H9 (cell line): ENCODE measurements around the gene POLR3F. TPM values are rescaled to one million over a fixed set of nuclear protein-coding genes. Genes with fewer than 3 reads are reported as not detected.

Source experiments
- DNase-seq: peaks from one replicate; pipeline ENCODE4 v3.0.0-alpha.2; 2017
- H2AFZ ChIP-seq: one replicate; pipeline ENCODE4 v1.6.1; 2013; ENCODE audit warnings: mild to moderate bottlenecking, low read length, control low read depth, moderate library complexity
- H2AK5ac ChIP-seq: 2 replicates; pipeline ENCODE4 v1.6.1; 2013; ENCODE audit warnings: low read length, control low read depth, mixed read lengths; ENCODE audit not compliant: insufficient read length
- H2BK120ac ChIP-seq: one replicate; pipeline ENCODE4 v1.6.1; 2013; ENCODE audit warnings: low read depth, mild to moderate bottlenecking, low read length, control low read depth, inconsistent platforms; ENCODE audit not compliant: poor library complexity, severe bottlenecking
- H2BK12ac ChIP-seq: 2 replicates; pipeline ENCODE4 v1.6.1; 2013; ENCODE audit warnings: low read length, control low read depth, mixed read lengths, low read depth; ENCODE audit not compliant: insufficient read length
- H2BK15ac ChIP-seq: 2 replicates; pipeline ENCODE4 v1.6.1; 2013; ENCODE audit warnings: low read depth, low read length, control low read depth
- H2BK20ac ChIP-seq: one replicate; pipeline ENCODE4 v1.6.1; 2013; ENCODE audit warnings: low read depth, mild to moderate bottlenecking, low read length, control low read depth, inconsistent platforms; ENCODE audit not compliant: poor library complexity, severe bottlenecking
- H2BK5ac ChIP-seq: 2 replicates; pipeline ENCODE4 v1.6.1; 2013; ENCODE audit warnings: low read length, control low read depth, mixed read lengths; ENCODE audit not compliant: insufficient read length
- H3K14ac ChIP-seq: 2 replicates; pipeline ENCODE4 v1.6.1; 2013; ENCODE audit warnings: low read length, control low read depth; ENCODE audit not compliant: insufficient read depth
- H3K18ac ChIP-seq: 2 replicates; pipeline ENCODE4 v1.6.1; 2013; ENCODE audit warnings: low read depth, mild to moderate bottlenecking, mixed read lengths, low read length, control low read depth; ENCODE audit not compliant: insufficient read length
- H3K23ac ChIP-seq: 2 replicates; pipeline ENCODE4 v1.6.1; 2013; ENCODE audit warnings: low read length, control low read depth, mixed read lengths, low read depth; ENCODE audit not compliant: insufficient read length
- H3K23me2 ChIP-seq: 2 replicates; pipeline ENCODE4 v1.6.1; 2013; ENCODE audit warnings: low read depth, mild to moderate bottlenecking, mixed read lengths, low read length, control low read depth; ENCODE audit not compliant: insufficient read length, poor library complexity, severe bottlenecking
- H3K27ac ChIP-seq: 2 replicates; pipeline ENCODE4 v1.5.1; 2013; ENCODE audit warnings: low read length, control low read depth, mixed read lengths, low read depth; ENCODE audit not compliant: insufficient read length
- H3K27me3 ChIP-seq: 2 replicates; pipeline ENCODE4 v1.6.1; 2013; ENCODE audit warnings: low read length, control low read depth, inconsistent platforms; ENCODE audit not compliant: insufficient read depth
- H3K4ac ChIP-seq: 2 replicates; pipeline ENCODE4 v1.6.1; 2013; ENCODE audit warnings: low read depth, mild to moderate bottlenecking, control low read depth, inconsistent platforms, low read length, moderate library complexity
- H3K4me1 ChIP-seq: 2 replicates; pipeline ENCODE4 v1.6.1; 2013; ENCODE audit warnings: low read length, control low read depth, inconsistent platforms; ENCODE audit not compliant: insufficient read depth
- H3K4me2 ChIP-seq: 2 replicates; pipeline ENCODE4 v1.6.1; 2013; ENCODE audit warnings: low read length, control low read depth, mixed read lengths; ENCODE audit not compliant: insufficient read length, insufficient read depth
- H3K56ac ChIP-seq: 2 replicates; pipeline ENCODE4 v1.6.1; 2013; ENCODE audit warnings: low read depth, mild to moderate bottlenecking, mixed read lengths, low read length, control low read depth; ENCODE audit not compliant: insufficient read length
- H3K79me1 ChIP-seq: 2 replicates; pipeline ENCODE4 v1.6.1; 2013; ENCODE audit warnings: low read depth, mild to moderate bottlenecking, moderate library complexity, low read length, control low read depth, inconsistent platforms; ENCODE audit not compliant: insufficient read depth, poor library complexity, severe bottlenecking
- H3K79me2 ChIP-seq: 2 replicates; pipeline ENCODE4 v1.6.1; 2013; ENCODE audit warnings: low read length, control low read depth, inconsistent platforms; ENCODE audit not compliant: insufficient read depth
- H3K9ac ChIP-seq: 2 replicates; pipeline ENCODE4 v1.6.1; 2013; ENCODE audit warnings: low read length, control low read depth, mixed read lengths; ENCODE audit not compliant: insufficient read length; ENCODE audit errors: extremely low read depth
- H3K9me3 ChIP-seq: one replicate; pipeline ENCODE4 v1.6.1; 2013; ENCODE audit warnings: low read depth, low read length, inconsistent platforms; ENCODE audit not compliant: control insufficient read depth
- H3T11ph ChIP-seq: one replicate; pipeline ENCODE4 v1.6.1; 2013; ENCODE audit warnings: mild to moderate bottlenecking, low read length, control low read depth, inconsistent platforms
- H4K20me1 ChIP-seq: one replicate; pipeline ENCODE4 v1.6.1; 2013; ENCODE audit not compliant: control insufficient read depth, insufficient read length, insufficient read depth
- H4K5ac ChIP-seq: 2 replicates; pipeline ENCODE4 v1.6.1; 2013; ENCODE audit warnings: low read depth, mild to moderate bottlenecking, mixed read lengths, low read length, control low read depth; ENCODE audit not compliant: insufficient read length
- H4K8ac ChIP-seq: replicated peaks from 2 replicates; pipeline ENCODE4 v1.6.1; 2013; ENCODE audit warnings: low read length, control low read depth, mixed read lengths, low read depth; ENCODE audit not compliant: insufficient read length
- H4K91ac ChIP-seq: 2 replicates; pipeline ENCODE4 v1.6.1; 2013; ENCODE audit warnings: low read depth, mild to moderate bottlenecking, moderate library complexity, mixed read lengths, low read length, control low read depth; ENCODE audit not compliant: insufficient read length
- H3K27ac Mint-ChIP-seq, 3 experiments: 2 replicates in 2 of 3; 3 replicates in 1 of 3; pipeline ENCODE4 v1.8.0; 2020 to 2021; ENCODE audit warnings: mixed read lengths in 3 of 3, mild to moderate bottlenecking in 1 of 3, moderate library complexity in 1 of 3
- H3K27me3 Mint-ChIP-seq: 2 replicates; pipeline ENCODE4 v1.8.0; 2021; ENCODE audit warnings: low read depth, mild to moderate bottlenecking, moderate library complexity, mixed read lengths
- H3K36me3 Mint-ChIP-seq, 3 experiments: 2 replicates in 2 of 3; 3 replicates in 1 of 3; pipeline ENCODE4 v1.8.0; 2020 to 2021; ENCODE audit warnings: low read depth in 3 of 3, mixed read lengths in 3 of 3; ENCODE audit not compliant: insufficient read depth in 1 of 3
- H3K4me1 Mint-ChIP-seq, 2 experiments: 2 replicates each; pipeline ENCODE4 v1.8.0; 2020; ENCODE audit warnings: mixed read lengths in 2 of 2
- H3K4me3 Mint-ChIP-seq, 2 experiments: 2 replicates in 1 of 2; 3 replicates in 1 of 2; pipeline ENCODE4 v1.8.0; 2020 to 2021; ENCODE audit warnings: mild to moderate bottlenecking in 2 of 2, mixed read lengths in 2 of 2, moderate library complexity in 1 of 2
- H3K9me3 Mint-ChIP-seq, 2 experiments: 2 replicates in 1 of 2; 3 replicates in 1 of 2; pipeline ENCODE4 v1.8.0; 2020; ENCODE audit warnings: mild to moderate bottlenecking in 2 of 2, mixed read lengths in 2 of 2, moderate library complexity in 1 of 2
- WGBS: extraction: QIAGEN DNeasy Blood & Tissue Kit; methylation state at CpG from one replicate; pipeline ENCODE4 v1.1.7; 2013; ENCODE audit warnings: missing lambda C conversion rate, low lambda C conversion rate, mixed read lengths; ENCODE audit not compliant: insufficient read length; ENCODE audit errors: extremely low coverage; 5-methylcytosine and 5-hydroxymethylcytosine counted together
- total RNA-seq: library from RNA; stranded (reverse); gene quantifications from 2 replicates; pipeline ENCODE4 v1.2.1, GENCODE V29; 2021
- TF ChIP-seq, protein P1 (sequence below): fragments of 200-600 bp; sonication (generic); conservative IDR thresholded peaks from 3 replicates; pipeline ENCODE4 v1.8.0; 2021; ENCODE audit warnings: antibody characterized with exemption, mild to moderate bottlenecking

Gene POLR3F
- total RNA-seq, 1 experiment from 2014 or later: 16.1 TPM

DNA sequence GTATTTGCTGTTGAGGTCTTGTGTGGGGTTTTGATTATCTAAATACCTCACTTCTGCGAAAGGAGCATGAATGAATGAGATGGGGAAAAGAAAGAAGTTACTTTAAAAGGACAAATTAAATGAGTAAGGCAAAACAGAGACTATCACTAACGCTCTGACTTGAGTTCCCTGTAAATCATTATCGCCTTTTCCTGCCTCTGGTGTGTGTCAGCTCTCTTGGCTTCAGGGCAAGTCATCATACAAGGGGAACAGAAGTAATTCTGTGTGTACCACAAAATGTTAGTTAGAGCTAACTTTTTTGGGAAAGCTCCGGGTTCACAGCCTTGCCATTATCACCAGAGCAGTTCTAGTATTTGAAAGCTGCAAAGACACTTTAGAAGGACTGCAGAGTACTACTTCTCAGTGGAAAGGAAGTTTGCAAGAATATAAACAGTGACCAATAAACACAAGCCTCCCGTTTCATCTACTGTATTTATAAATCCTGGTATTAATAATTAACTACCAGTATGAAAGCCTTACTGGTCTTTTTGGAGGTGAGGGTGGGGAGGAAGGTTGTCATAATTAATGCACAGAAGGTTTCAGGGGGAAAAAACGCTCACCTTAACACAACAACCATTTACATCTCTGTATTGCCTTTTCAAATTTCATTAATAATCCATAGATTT lies 1.5 kb upstream of the POLR3F start:
- H3K27me3 Mint-ChIP-seq: no peaks in the 10 kb centered on the region
- Histone ChIP-seq H4K91ac (no peak overlapping the region), H3K14ac (no peak overlapping the region), H3K9me3 (no peaks in the 10 kb centered on the region), H3K9ac (no peak overlapping the region), H2BK15ac (no peak overlapping the region), H3K56ac (no peak overlapping the region), H2AK5ac (no peak overlapping the region), H3K27me3 (no peaks in the 10 kb centered on the region), H3K4ac (no peak overlapping the region), H3K4me2 (peak overlapping the region; percentile 100), H3K79me1 (peaks cover 4% of the 10 kb centered on the region), H3K23ac (no peak overlapping the region), H4K8ac (no peak overlapping the region), H3K18ac (no peak overlapping the region), H3T11ph (no peak overlapping the region), H2AFZ (no peak overlapping the region), H4K20me1 (no peaks in the 10 kb centered on the region), H2BK5ac (no peak overlapping the region), H4K5ac (no peak overlapping the region), H2BK12ac (no peak overlapping the region), H3K79me2 (peaks cover 9% of the 10 kb centered on the region), H3K27ac (no peak overlapping the region), H3K23me2 (peaks cover 11% of the 10 kb centered on the region), H3K4me1 (no peaks in the 10 kb centered on the region), H2BK120ac (no peak overlapping the region), H2BK20ac (no peak overlapping the region)
- H3K4me3 Mint-ChIP-seq: peak overlapping the region; percentile 98 to 99
- TF ChIP-seq, protein P1, sequence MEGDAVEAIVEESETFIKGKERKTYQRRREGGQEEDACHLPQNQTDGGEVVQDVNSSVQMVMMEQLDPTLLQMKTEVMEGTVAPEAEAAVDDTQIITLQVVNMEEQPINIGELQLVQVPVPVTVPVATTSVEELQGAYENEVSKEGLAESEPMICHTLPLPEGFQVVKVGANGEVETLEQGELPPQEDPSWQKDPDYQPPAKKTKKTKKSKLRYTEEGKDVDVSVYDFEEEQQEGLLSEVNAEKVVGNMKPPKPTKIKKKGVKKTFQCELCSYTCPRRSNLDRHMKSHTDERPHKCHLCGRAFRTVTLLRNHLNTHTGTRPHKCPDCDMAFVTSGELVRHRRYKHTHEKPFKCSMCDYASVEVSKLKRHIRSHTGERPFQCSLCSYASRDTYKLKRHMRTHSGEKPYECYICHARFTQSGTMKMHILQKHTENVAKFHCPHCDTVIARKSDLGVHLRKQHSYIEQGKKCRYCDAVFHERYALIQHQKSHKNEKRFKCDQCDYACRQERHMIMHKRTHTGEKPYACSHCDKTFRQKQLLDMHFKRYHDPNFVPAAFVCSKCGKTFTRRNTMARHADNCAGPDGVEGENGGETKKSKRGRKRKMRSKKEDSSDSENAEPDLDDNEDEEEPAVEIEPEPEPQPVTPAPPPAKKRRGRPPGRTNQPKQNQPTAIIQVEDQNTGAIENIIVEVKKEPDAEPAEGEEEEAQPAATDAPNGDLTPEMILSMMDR: no peak
- no peaks in the 10 kb centered on the region for H3K9me3 Mint-ChIP-seq
- no peak for DNase-seq
- no peak overlapping the region for H3K27ac Mint-ChIP-seq
- peaks cover 10 to 13% of the 10 kb centered on the region in 2 experiments for H3K4me1 Mint-ChIP-seq
- WGBS: no CpG with 5 or more reads among the region's 6 CpGs
- peaks cover 0 to under 1% (median 0%) of the 10 kb centered on the region in 3 experiments; a peak in 1 of 7 replicates for H3K36me3 Mint-ChIP-seq
